Stimulated activated CD8-positive, alpha-beta memory T cell treated with anti-CD3 and anti-CD28 coated beads, Interleukin-4, amount 100 ng/mL, for 1 hour (primary cell): ENCODE data around the gene GALNS.

Experiments used
- DNase-seq, 2 donors: peaks; one replicate each; pipeline ENCODE4 v3.0.0-alpha.2; 2020; ENCODE audit warnings: low read depth in 2 of 2, low spot score in 1 of 2

Gene GALNS

DNA sequence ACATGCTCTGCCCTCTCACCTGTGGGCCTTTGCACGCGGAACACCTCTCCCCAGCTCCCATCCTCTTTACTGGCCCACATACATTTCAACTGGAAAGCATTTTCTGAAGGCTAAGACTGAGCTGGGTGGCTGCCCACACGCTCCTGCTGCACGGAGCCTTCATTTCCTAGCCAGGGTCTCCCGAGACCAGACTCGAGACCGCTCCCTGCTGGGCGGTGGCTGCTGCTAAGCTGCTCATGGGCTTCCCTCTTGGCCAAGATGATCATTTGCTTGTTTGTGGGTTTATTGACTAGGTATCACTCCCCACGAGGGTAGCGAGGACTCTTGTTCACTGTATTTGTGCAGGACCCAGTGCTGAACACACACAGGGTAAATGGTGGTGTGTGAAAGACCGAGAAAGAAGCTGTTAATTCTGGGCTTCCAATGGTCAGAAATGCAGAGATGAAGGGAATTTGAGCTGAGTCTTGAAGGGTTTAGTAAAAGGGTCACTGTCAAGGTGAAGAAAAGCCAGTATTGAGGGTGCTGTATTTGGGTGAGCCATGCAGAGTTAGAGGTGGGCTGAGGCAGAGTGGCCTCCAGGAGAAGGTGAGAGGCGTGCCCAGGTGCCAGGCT lies 1.1 kb upstream of the GALNS start:
- peak; percentile 38 to 47 for DNase-seq

- no peak for DNase-seq
These were observed 472 bp downstream of the GALNS start for GRCh38 chr16:88856122-88856827.

- no peak for DNase-seq
These were observed 1.0 kb downstream of the GALNS start for GRCh38 chr16:88855736-88856121.

- no peak for DNase-seq
These were observed 1.6 kb downstream of the GALNS start for GRCh38 chr16:88855176-88855575.

DNA sequence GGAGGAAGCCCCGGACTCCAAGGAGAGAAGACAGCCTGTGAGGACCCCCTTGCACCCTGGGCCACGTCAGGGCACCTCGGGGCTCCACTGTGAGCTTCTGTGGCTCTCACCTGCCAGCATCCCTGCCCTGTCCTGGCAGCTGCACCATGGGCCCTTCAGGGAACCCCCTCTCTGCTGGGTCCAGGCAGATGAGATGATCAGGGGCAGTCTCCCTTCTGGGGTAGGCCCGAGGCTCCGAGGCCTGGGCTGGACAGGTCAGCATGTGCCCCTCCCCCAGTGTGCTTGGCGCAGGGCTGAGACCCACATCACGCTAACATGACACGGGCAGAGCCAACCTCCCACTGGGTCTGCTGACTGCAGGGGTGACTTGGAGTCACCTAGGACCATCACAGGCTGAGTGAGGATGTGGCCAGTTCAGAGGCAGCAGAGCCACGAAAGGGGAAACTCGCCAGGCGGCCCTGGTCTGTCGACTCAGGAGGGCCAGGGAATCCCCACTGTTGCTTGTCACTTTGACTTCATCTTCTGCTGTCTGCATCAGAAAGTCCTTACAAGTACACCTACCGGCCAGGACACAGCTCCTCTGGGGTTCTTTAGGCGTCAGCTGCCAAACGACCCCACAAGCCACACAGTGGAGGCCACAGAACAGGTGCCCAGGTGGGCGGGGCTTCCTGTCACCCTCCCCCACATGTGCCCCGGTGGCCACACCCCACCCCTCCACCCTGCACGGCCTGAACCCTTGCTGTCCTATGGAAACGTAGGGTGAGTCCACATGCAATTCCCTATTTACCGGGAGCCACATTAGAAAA lies 2.2 kb downstream of the GALNS start:
- DNase-seq: no peak

GRCh38 chr16:88853325-88853941 lies 3.3 kb downstream of the GALNS start:
- DNase-seq: no peak

DNA sequence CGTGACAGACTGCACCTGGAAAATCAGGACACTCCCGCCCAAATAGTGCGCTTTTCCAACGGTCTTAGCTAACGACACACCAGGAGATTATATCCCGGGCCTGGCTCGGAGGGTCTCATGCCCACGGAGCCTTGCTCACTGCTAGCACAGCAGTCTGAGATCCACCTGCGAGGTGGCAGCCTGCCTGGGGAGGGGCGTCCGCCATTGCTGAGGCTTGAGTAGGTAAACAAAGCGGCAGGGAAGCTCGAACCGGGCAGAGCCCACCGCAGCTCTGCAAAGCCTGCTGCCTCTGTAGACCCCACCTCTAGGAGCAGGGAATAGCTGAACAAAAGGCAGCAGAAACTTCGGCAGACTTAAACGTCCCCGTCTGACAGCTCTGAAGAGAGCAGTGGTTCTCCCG lies 5.1 kb downstream of the GALNS start:
- DNase-seq: no peak

GRCh38 chr16:88850531-88851199 lies 6.1 kb downstream of the GALNS start:
- no peak for DNase-seq

DNA sequence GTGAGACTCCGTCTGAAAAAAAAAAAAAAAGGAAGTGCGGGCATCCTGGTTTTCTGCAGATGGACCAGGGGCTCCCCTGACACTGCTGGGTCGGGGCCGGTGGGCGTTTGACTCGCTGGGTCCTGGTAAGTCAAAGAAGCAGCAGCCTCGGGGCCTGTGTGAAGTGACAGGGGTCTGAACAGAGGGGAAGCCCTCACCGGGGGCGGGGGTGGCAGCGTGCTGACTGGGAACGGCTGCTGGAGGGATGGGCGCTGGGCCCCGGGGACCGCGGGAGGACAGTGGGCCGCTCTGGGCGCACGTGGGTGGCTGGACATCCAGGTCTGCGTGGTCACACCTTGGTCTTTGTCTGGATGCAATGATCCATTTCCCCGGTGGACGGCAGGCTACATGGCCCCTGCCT lies 8.2 kb downstream of the GALNS start:
- no peak for DNase-seq

GRCh38 chr16:88847654-88848053 lies 9.1 kb downstream of the GALNS start:
- no peak for DNase-seq

DNA sequence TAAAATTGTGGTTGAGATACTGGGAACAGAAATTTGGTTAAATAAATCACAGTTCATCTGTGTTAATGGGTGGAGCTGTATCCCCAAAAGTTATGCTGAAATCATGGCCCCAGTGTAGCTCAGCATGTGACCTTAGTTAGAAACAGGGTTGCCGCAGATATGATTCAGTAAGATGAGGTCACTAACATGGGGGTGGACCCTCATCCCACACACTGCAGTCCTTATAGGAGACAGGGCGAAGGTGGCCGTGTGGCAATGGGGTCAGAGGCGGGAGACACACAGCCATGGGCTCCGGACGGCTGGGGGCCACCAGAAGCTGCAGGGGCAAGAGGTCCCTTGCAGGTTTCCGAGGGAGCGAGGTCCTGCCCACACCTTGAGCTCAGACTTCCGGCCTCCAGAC lies 10.7 kb downstream of the GALNS start:
- no peak for DNase-seq

DNA sequence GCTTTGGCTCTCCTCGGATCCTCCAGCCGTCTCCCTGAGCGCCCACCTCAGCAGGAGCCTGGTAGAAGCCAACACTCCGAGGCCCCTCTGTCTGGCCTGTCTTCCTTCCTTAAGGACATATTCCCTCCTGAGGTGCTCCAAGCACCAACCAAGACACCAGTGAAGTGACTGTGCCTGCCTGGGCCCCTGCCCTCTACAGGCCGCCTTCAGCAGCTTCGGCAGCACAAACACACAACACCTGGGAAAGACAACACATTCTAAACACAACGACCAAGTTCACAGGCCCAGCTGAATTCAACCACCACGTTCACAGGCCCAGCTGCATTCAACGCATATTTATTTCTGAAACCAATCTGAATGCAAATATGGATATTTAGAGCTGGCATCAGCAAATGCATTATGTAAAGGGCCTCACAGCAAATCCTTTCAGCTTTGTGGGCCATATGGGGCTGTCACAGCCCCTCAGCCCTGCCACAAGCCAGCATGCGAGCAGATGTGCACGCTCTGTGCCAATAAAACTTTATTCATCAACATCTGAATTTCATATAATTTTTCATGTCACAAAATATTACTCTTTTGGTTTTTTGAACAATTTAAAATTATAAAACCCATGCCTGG lies 12.2 kb downstream of the GALNS start:
- DNase-seq: no peak

- no peak for DNase-seq
These were observed 13.5 kb downstream of the GALNS start for GRCh38 chr16:88843256-88843655.

DNA sequence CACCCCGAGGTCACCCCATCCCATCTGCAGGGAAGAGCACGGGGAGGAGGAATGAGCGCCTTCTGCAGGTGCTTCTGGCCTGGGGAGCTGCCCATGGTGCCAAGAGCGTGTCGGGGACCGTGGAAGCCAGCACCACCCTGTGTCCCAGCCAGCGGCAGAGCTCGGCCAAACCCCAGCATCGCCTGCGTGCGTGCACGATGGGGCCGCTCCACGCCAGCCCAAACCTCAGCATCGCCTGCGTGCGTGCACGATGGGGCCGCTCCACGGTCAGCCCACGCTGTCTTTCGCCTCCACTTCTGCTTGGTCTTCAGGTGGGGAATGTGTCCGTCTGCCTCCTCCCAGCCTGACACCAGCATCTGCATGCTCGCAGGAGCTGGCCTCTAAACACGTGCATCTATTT lies 13.9 kb downstream of the GALNS start:
- no peak for DNase-seq

DNA sequence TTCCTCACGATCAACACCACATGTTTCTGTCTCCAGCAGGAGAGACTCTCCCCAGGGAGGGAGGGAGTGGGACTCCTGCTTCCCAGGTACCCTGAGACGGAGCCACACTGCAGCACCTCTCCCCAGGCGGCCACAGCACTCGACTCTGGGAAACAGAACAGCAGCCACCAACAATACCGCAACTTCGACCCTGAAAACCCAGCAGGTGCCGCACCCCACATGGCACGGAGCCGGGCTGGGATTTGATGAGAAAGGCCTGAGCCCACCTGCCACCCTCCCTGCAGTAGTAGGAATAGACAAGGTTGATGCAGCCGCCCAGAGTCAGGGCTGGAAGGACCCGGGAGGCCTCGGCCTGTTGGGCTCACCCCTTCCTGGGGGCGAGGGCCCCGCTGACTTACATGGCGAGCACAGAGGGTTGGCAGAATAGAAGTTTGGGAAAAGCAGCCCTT lies 14.4 kb downstream of the GALNS start:
- DNase-seq: no peak

GRCh38 chr16:88841521-88842307 lies 15.0 kb downstream of the GALNS start:
- no peak for DNase-seq

- DNase-seq: no peak
These were observed 16.0 kb downstream of the GALNS start for GRCh38 chr16:88840600-88841215.

DNA sequence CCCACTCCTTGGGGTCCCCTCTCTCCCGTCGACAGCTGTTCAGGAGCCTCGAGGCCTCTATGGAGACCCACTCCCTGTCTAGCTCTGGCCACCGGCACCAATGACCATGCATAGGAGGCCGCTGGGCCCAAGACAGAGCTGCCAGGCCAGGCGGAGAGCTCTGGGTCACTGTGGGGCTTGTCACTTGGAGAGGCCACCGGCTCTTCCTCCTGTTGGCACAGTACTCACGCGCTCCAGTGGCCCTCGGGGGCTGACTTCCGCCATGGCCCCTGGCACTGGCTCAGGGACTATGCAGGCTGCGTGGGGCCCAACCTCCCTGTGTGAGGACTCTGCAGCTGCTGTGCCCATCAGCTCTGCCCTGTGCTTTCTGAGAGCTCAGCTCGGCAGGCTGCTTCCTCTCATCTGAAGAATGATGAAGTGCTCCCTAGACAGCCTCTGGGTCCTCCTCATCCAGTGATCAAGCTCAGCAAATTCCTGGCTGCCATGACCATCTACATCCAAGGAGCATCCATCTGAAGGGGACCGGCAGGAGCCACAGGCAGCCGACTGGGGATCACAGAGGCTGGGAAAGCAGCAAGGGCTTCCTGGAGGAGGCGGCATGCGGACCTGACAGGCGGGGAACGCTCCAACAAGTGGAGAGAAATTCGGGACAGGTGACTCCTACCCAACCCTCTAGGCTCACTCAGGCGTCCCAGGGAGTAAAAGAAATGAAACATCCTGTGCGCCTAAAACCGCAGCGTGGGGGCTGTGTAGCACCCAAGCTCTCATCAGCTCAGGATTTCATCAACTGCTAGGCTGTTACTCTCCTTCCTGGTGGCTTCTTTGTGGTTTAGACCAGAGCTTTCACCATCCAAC lies 16.8 kb downstream of the GALNS start:
- DNase-seq: no peak
